CD4-positive, alpha-beta T cell (primary cell): ENCODE measurements around the gene LYSMD1. TPM values are rescaled to one million over a fixed set of nuclear protein-coding genes. Genes with fewer than 3 reads are reported as not detected.

ENCODE experiments used
- ATAC-seq: fragments of 200-7000 bp; cut with Tn5 transposase; one replicate; pipeline ENCODE4 v1.10.0; 2022; ENCODE audit warnings: mild to moderate bottlenecking; ENCODE audit not compliant: poor library complexity
- CTCF ChIA-PET: fragments of 350-600 bp; sonication (Branson Sonifier 250); formaldehyde crosslinking; loops from one replicate; lab custom pipeline; 2021; ENCODE audit warnings: antibody characterized with exemption, inconsistent platforms; lab: Charles Lee
- POLR2A ChIA-PET: fragments of 350-600 bp; sonication (Branson Sonifier 250); formaldehyde crosslinking; loops from one replicate; lab custom pipeline; 2021; ENCODE audit warnings: antibody characterized with exemption, inconsistent platforms; lab: Charles Lee
- DNase-seq, 14 experiments: peaks; one replicate each; pipeline ENCODE4 v3.0.0-alpha.2; 2013 to 2020; ENCODE audit warnings: mixed read lengths in 2 of 14
- H3K27ac ChIP-seq, 2 donors: one replicate each; pipeline versions ENCODE4 v1.5.1 to v1.7.0; 2013; ENCODE audit warnings: low read length in 2 of 2, low read depth in 1 of 2, mild to moderate bottlenecking in 1 of 2
- H3K27me3 ChIP-seq, 2 experiments: 1 replicate in 1 of 2; 2 replicates in 1 of 2; pipeline versions ENCODE4 v1.6.1 to v1.7.0; 2013; ENCODE audit warnings: low read length in 2 of 2, control low read depth in 1 of 2, mild to moderate bottlenecking in 1 of 2, moderate library complexity in 1 of 2; ENCODE audit not compliant: insufficient read depth in 2 of 2, control insufficient read depth in 1 of 2
- H3K36me3 ChIP-seq: one replicate; pipeline ENCODE4 v1.6.1; 2013; ENCODE audit warnings: low read length, control low read depth; ENCODE audit not compliant: insufficient read depth
- H3K4me1 ChIP-seq: one replicate; pipeline ENCODE4 v1.6.1; 2013; ENCODE audit warnings: low read length, control low read depth; ENCODE audit not compliant: insufficient read depth
- H3K4me3 ChIP-seq: one replicate; pipeline ENCODE4 v1.5.1; 2013; ENCODE audit warnings: mild to moderate bottlenecking, low read length, moderate library complexity
- H3K9me3 ChIP-seq, 2 experiments: 1 replicate in 1 of 2; 2 replicates in 1 of 2; pipeline versions ENCODE4 v1.6.1 to v1.7.0; 2013; ENCODE audit warnings: low read length in 2 of 2, mild to moderate bottlenecking in 2 of 2, control low read depth in 1 of 2, moderate library complexity in 1 of 2; ENCODE audit not compliant: control insufficient read depth in 1 of 2, insufficient read depth in 1 of 2
- H3K27ac Mint-ChIP-seq: one replicate; pipeline ENCODE4 v1.8.0; 2020; ENCODE audit warnings: mixed read lengths
- H3K27me3 Mint-ChIP-seq: one replicate; pipeline ENCODE4 v1.8.0; 2021; ENCODE audit warnings: mixed read lengths
- H3K36me3 Mint-ChIP-seq: one replicate; pipeline ENCODE4 v1.8.0; 2021; ENCODE audit warnings: low read depth, mixed read lengths
- H3K4me1 Mint-ChIP-seq: one replicate; pipeline ENCODE4 v1.8.0; 2021; ENCODE audit warnings: low read depth, mixed read lengths
- H3K4me3 Mint-ChIP-seq: one replicate; pipeline ENCODE4 v1.8.0; 2020; ENCODE audit warnings: mild to moderate bottlenecking, mixed read lengths
- H3K9me3 Mint-ChIP-seq: one replicate; pipeline ENCODE4 v1.8.0; 2020; ENCODE audit warnings: mixed read lengths
- intact Hi-C, 2 experiments: fragments of 100-400 bp; cut with DNase I in 1 of 2; cut with micrococcal nuclease in 1 of 2; formaldehyde crosslinking; loops; one replicate each; pipeline versions ENCODE4 v1.15.1 to v1.9.0; 2023 to 2025; cut with DNase I, micrococcal nuclease
- total RNA-seq, 174 experiments: library from RNA in 2 of 174; stranded (reverse) in 2 of 174; gene quantifications; one replicate each; pipeline ENCODE4 v1.2.3 and lab custom pipeline; 2021 to 2026
- TF ChIP-seq, protein P1 (sequence below): fragments of 200-600 bp; IDR thresholded peaks from one replicate; pipeline ENCODE4 v1.8.0; 2022; ENCODE audit warnings: antibody characterized with exemption, mild to moderate bottlenecking

LYSMD1 gene
- total RNA-seq, 2 experiments from 2014 or later, result 0.55 to 0.67 TPM

DNA sequence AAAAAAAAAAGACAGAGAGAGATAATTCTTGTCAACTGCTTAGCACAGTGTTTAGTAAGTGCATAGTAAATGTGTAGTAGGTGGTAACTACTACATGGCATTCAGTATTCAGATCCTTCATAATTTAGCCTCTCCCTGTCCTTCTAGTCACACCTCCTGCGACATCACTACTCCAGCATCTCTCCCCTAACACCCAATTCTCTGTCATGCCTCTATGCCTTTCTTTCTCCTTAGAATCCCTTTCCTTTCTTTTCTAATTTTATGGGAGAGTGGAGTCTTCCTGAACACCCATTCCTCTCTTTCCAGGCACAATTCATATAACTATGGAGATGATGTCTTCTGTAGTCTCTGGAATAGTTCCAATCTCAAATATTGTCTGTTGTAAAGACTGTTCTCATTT, 28.2 kb upstream of the LYSMD1 start:
- H3K36me3 Mint-ChIP-seq, result peaks cover 15% of the 10 kb centered on the region
- no peaks in the 10 kb centered on the region for H3K9me3 Mint-ChIP-seq
- intact Hi-C loops, result loop anchor here in 1 of 2 experiments (10.0 kb wide), 1 partner anchor 151 kb away; the partner anchor contains the start of gene RFX5
- H3K4me3 ChIP-seq, result no peak overlapping the region
- peaks cover 4% of the 10 kb centered on the region for H3K27me3 Mint-ChIP-seq
- POLR2A ChIA-PET, result no interaction called here
- no peaks in the 10 kb centered on the region for H3K9me3 ChIP-seq
- no peaks in the 10 kb centered on the region for H3K27me3 ChIP-seq
- TF ChIP-seq, protein P1, sequence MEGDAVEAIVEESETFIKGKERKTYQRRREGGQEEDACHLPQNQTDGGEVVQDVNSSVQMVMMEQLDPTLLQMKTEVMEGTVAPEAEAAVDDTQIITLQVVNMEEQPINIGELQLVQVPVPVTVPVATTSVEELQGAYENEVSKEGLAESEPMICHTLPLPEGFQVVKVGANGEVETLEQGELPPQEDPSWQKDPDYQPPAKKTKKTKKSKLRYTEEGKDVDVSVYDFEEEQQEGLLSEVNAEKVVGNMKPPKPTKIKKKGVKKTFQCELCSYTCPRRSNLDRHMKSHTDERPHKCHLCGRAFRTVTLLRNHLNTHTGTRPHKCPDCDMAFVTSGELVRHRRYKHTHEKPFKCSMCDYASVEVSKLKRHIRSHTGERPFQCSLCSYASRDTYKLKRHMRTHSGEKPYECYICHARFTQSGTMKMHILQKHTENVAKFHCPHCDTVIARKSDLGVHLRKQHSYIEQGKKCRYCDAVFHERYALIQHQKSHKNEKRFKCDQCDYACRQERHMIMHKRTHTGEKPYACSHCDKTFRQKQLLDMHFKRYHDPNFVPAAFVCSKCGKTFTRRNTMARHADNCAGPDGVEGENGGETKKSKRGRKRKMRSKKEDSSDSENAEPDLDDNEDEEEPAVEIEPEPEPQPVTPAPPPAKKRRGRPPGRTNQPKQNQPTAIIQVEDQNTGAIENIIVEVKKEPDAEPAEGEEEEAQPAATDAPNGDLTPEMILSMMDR, result no peak
- H3K36me3 ChIP-seq, result no peaks in the 10 kb centered on the region
- ATAC-seq (no peak), DNase-seq (no peak)
- no peak overlapping the region for H3K27ac Mint-ChIP-seq
- H3K4me1 ChIP-seq, result peaks cover 29% of the 10 kb centered on the region
- peak overlapping the region; percentile 50 for H3K4me3 Mint-ChIP-seq
- CTCF ChIA-PET, result interaction anchor here (0.7 kb wide), 1 partner anchor 58 kb away, joined by 4 read pairs; no protein-coding TSS in a partner anchor
- peaks cover 40% of the 10 kb centered on the region for H3K4me1 Mint-ChIP-seq
- H3K27ac ChIP-seq, result no peak overlapping the region

DNA sequence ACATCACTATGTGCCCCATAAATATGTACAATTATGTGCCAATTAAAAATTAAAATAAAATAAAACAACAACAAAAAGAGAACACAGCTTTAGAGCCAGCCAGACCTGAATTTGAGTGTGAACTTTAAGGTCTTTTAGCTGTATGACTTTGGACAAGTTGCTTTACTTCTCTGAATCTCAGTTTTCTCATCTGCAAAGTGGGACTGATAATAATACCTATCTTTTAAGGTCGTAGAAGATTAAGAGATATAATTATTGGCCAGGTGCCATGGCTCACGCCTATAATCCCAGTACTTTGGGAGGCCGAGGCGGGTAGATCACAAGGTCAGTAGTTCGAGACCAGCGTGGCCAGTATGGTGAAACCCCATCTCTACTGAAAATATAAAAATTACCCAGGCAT, 27.6 kb upstream of the LYSMD1 start:
- Histone ChIP-seq H3K27me3 (no peaks in the 10 kb centered on the region), H3K27ac (no peak overlapping the region), H3K4me1 (peaks cover 34% of the 10 kb centered on the region), H3K36me3 (no peaks in the 10 kb centered on the region), H3K9me3 (no peaks in the 10 kb centered on the region), H3K4me3 (no peak overlapping the region)
- ChIA-PET POLR2A (interaction anchor here (0.6 kb wide), 1 partner anchor 206 kb away, joined by 3 read pairs; no protein-coding TSS in a partner anchor), CTCF (interaction anchor here (0.7 kb wide), 1 partner anchor 59 kb away, joined by 4 read pairs; no protein-coding TSS in a partner anchor)
- ATAC-seq (no peak), DNase-seq (no peak)
- TF ChIP-seq, protein P1, result no peak
- Mint-ChIP-seq H3K4me3 (no peak overlapping the region), H3K27me3 (peaks cover 4% of the 10 kb centered on the region), H3K36me3 (peaks cover 12% of the 10 kb centered on the region), H3K27ac (no peak overlapping the region), H3K9me3 (no peaks in the 10 kb centered on the region), H3K4me1 (peaks cover 41% of the 10 kb centered on the region)
- intact Hi-C loops, result loop anchor here in 1 of 2 experiments (10.0 kb wide), 1 partner anchor 151 kb away; the partner anchor contains the start of gene RFX5

DNA sequence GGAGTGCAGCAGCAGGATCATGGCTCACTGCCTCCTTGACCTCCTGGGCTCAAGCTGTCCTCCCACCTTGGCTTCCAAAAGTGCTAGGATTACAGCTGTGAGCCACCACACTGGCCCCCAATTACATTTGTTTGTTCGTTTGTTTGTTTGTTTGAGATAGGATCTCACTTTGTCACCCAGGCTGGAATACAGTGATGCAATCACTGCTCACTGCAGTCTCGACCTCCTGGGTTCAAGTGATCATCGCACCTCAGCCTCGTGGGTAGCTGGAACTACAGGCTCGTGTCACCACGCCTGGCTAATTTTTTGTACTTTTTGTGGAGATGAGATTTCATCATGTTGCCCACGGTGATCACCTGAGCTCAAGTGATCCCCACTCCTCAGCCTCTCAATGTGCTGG, 26.3 kb upstream of the LYSMD1 start:
- H3K9me3 ChIP-seq, result no peaks in the 10 kb centered on the region
- H3K27me3 Mint-ChIP-seq, result peaks cover 4% of the 10 kb centered on the region
- ATAC-seq, result no peak
- H3K9me3 Mint-ChIP-seq, result no peaks in the 10 kb centered on the region
- H3K27me3 ChIP-seq, result no peaks in the 10 kb centered on the region
- no peak overlapping the region for H3K4me3 ChIP-seq
- intact Hi-C loops, result loop anchor here in 1 of 2 experiments (10.0 kb wide), 1 partner anchor 153 kb away; the partner anchor contains the start of gene RFX5
- no peak overlapping the region for H3K4me3 Mint-ChIP-seq
- H3K4me1 ChIP-seq, result peaks cover 30% of the 10 kb centered on the region
- POLR2A ChIA-PET, result no interaction called here
- peaks cover 13% of the 10 kb centered on the region for H3K36me3 Mint-ChIP-seq
- H3K36me3 ChIP-seq, result peaks cover under 1% of the 10 kb centered on the region
- H3K27ac ChIP-seq, result no peak overlapping the region
- no peak overlapping the region for H3K27ac Mint-ChIP-seq
- DNase-seq, result no peak
- CTCF ChIA-PET, result no interaction called here
- TF ChIP-seq, protein P1, result no peak
- H3K4me1 Mint-ChIP-seq, result peaks cover 42% of the 10 kb centered on the region
